T47D (cell line): ENCODE measurements around the gene SPATA45.

ENCODE experiments used
- DNase-seq, 2 experiments: peaks; one replicate each; pipeline versions ENCODE4 v3.0.0 to v3.0.0-alpha.2; 2011 to 2012; ENCODE audit warnings: low read depth in 1 of 2, low spot score in 1 of 2
- JUND ChIP-seq: IDR thresholded peaks from 2 replicates; pipeline ENCODE4 v1.6.1; 2012; ENCODE audit warnings: low read depth
- in situ Hi-C: cut with HindIII; loops from 2 replicates; pipeline ENCODE4 v1.10.0; 2016; ENCODE audit warnings: low sequenced_read_pairs, low pct_unique_long_range_greater_than_20kb

Gene SPATA45

DNA sequence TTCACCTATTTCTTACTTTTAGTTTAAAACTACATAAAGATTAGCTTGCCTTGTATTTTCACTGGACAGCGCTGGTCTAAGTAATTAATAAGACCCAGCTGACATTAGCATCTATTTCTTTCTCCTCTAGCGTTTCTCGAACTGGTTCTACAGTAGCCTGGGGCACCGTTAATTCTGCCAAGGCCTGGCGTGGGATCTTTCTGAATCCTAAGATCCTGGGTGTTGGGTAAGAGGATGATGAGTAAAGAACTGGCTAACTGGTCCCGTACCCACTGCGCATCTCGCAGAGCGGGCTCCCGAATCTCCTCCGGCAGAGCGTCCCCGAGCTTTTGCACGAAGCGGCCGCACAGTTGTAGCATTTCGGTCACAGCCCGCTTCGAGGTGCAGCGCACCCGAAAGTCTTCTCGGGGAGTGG, 56.2 kb downstream of the SPATA45 start:
- DNase-seq = peak in 1 of 2 experiments; percentile 47
- no peak for TF ChIP-seq JUND
- in situ Hi-C loops = no loop called here

DNA sequence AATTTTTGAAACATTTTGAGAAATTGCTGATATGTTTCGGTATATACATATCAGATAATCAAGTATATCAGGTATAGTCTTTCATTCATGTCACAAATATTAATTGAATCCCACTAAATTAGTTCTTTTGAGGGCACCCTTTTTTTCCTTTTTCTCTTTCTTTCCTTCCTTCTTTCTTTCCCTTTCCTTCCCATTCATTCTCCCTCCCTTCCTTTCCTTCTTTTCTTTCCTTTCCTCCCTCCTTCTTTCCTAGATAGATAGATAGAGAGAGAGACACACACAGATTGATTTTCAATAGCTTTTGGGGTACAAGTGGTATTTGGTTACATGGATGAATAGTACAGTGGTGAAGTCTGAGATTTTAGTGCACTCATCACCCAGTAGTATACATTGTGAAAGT, 61.6 kb downstream of the SPATA45 start:
- in situ Hi-C loops = no loop called here
- no peak for DNase-seq
- TF ChIP-seq JUND = no peak

- no peak for TF ChIP-seq JUND
- no peak for DNase-seq
- in situ Hi-C loops = no loop called here
Measured at GRCh38 chr1:212783976-212784375, 63.5 kb downstream of the SPATA45 start.

GRCh38 chr1:212782422-212783154, 64.9 kb downstream of the SPATA45 start:
- peak; percentile 26 to 49 for DNase-seq
- no peak for TF ChIP-seq JUND
- in situ Hi-C loops = no loop called here

DNA sequence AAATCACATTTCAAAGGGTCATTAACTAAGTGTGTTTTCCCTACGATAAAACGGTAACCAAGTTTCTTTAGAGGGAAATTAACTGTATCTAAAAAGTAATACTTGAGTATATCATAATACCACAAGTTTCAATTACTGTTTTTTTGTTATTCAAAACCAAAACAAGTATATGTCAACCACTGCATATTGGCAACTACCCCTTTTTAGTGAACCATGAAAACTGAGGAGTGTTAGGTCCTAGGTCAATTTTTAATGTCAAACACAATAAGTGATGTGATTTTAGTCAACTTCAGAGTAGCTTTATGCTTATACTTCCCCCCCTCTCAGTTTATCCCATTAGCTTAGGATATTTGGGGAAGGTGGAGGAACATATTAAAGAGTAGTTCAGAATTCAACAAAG, 66.2 kb downstream of the SPATA45 start:
- TF ChIP-seq JUND = no peak
- no peak for DNase-seq
- in situ Hi-C loops = no loop called here

- no peak for DNase-seq
- in situ Hi-C loops = no loop called here
- no peak for TF ChIP-seq JUND
Measured at GRCh38 chr1:212780759-212781158, 66.7 kb downstream of the SPATA45 start.
